PC-9 (cell line): ENCODE measurements around the gene FRMD8.

Experiments
- EZH2 ChIP-seq: fragments of 200-600 bp; sonication (generic); IDR thresholded peaks from 2 replicates; pipeline ENCODE4 v1.8.0; 2017; ENCODE audit warnings: antibody characterized with exemption, low read depth
- TF ChIP-seq, protein P1 (sequence below): fragments of 200-600 bp; sonication (generic); conservative IDR thresholded peaks from 2 replicates; pipeline ENCODE4 v1.6.1; 2017; ENCODE audit warnings: mixed run types, antibody characterized with exemption, mild to moderate bottlenecking, moderate library complexity

DNA sequence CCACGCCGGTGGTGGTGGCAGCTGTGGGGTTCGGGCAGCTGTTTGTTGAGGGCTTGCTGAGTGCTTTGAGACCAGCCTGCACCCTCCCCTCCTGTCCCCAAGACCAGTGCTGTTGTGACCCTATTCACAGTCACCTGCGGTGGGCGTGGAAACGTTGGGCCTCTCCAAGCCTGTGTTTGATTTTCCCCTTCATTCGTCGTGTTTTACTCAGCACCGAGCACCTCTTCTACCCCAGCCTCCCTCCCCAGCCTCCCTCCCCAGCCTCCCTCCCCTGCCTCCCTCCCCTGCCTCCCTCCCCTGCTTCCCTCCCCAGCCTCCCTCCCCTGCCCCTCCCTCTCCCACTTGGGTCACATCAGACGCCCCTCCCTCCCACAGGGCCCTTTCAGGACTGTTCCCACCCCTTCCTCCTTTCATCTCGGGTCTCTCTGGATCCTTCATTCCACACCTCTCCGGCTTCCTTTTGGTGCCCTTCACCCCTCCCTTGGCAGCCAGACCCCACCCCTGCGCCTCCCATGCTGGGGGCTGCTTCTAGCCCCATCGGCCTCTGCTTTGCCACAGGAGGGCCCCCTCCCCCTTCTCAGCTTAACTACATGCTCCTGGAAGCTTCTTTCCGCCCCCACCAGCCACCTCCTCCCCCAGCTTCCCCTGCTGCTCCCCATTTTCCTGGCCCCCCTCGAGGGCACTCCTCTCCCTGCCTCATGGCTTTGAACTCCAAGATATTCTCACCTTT is 14.8 kb downstream of the FRMD8 start:
- TF ChIP-seq, protein P1, sequence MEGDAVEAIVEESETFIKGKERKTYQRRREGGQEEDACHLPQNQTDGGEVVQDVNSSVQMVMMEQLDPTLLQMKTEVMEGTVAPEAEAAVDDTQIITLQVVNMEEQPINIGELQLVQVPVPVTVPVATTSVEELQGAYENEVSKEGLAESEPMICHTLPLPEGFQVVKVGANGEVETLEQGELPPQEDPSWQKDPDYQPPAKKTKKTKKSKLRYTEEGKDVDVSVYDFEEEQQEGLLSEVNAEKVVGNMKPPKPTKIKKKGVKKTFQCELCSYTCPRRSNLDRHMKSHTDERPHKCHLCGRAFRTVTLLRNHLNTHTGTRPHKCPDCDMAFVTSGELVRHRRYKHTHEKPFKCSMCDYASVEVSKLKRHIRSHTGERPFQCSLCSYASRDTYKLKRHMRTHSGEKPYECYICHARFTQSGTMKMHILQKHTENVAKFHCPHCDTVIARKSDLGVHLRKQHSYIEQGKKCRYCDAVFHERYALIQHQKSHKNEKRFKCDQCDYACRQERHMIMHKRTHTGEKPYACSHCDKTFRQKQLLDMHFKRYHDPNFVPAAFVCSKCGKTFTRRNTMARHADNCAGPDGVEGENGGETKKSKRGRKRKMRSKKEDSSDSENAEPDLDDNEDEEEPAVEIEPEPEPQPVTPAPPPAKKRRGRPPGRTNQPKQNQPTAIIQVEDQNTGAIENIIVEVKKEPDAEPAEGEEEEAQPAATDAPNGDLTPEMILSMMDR = no peak
- no peak for TF ChIP-seq EZH2
